ENCODE measurements around the gene IL1RL2.

Gene IL1RL2

GRCh38 chr2:102181919-102182635, 4.7 kb upstream of the IL1RL2 start:
- no peak for TF ChIP-seq CTCF (conservative IDR thresholded peaks at IDR 0.05; ENCODE audit: low read depth)
- DNase-seq (ENCODE audit: low spot score): no peak
- H3K27ac ChIP-seq: no peak overlapping the region
- CTCF ChIA-PET: interaction anchor here (0.6 kb wide), 1 partner anchor 154 kb away, joined by 7 read pairs; no protein-coding TSS in a partner anchor
- POLR2A ChIA-PET (ENCODE audit: low non-redundant PET): no interaction called here

- TF ChIP-seq CTCF (conservative IDR thresholded peaks at IDR 0.05; ENCODE audit: low read depth): no peak
Measured at GRCh38 chr2:102184018-102184417, 2.8 kb upstream of the IL1RL2 start.

GRCh38 chr2:102184568-102184967, 2.3 kb upstream of the IL1RL2 start:
- TF ChIP-seq CTCF (conservative IDR thresholded peaks at IDR 0.05; ENCODE audit: low read depth): no peak
- no peak for DNase-seq (ENCODE audit: low spot score)
- POLR2A ChIA-PET (ENCODE audit: low non-redundant PET): no interaction called here
- H3K27ac ChIP-seq: no peak overlapping the region
- CTCF ChIA-PET: no interaction called here

More at GRCh38 chr2:102184018-102184417, 2.8 kb upstream of the IL1RL2 start:
- ChIA-PET POLR2A (ENCODE audit: low non-redundant PET) (no interaction called here), CTCF (no interaction called here)
- DNase-seq (ENCODE audit: low spot score): no peak
- H3K27ac ChIP-seq: no peak overlapping the region

- ChIA-PET POLR2A (ENCODE audit: low non-redundant PET) (no interaction called here), CTCF (interaction anchor here (1.0 kb wide), 1 partner anchor 12 kb away, joined by 4 read pairs; no protein-coding TSS in a partner anchor)
- no peak for DNase-seq (ENCODE audit: low spot score)
- TF ChIP-seq CTCF (conservative IDR thresholded peaks at IDR 0.05; ENCODE audit: low read depth): no peak; the same call in 1 of the 2 replicates
- H3K27ac ChIP-seq: no peak overlapping the region
Measured at GRCh38 chr2:102185347-102185746, 1.5 kb upstream of the IL1RL2 start.

- ChIA-PET CTCF (interaction anchor here (1.8 kb wide), 1 partner anchor 53 kb away, joined by 5 read pairs; no protein-coding TSS in a partner anchor), POLR2A (ENCODE audit: low non-redundant PET) (no interaction called here)
- TF ChIP-seq CTCF (conservative IDR thresholded peaks at IDR 0.05; ENCODE audit: low read depth): 0 out of 2 replicates have a peak, but pooled peaks have one; percentile 11
- DNase-seq (ENCODE audit: low spot score): peak; percentile 14
- H3K27ac ChIP-seq: no peak overlapping the region
Measured at GRCh38 chr2:102187496-102188150, 800 bp downstream of the IL1RL2 start.

GRCh38 chr2:102190430-102191107, 3.7 kb downstream of the IL1RL2 start:
- ChIA-PET POLR2A (ENCODE audit: low non-redundant PET) (no interaction called here), CTCF (interaction anchor here (0.6 kb wide), 1 partner anchor 106 kb away, joined by 4 read pairs; no protein-coding TSS in a partner anchor)
- no peak overlapping the region for H3K27ac ChIP-seq
- no peak for TF ChIP-seq CTCF (conservative IDR thresholded peaks at IDR 0.05; ENCODE audit: low read depth)
- DNase-seq (ENCODE audit: low spot score): no peak
